GM19324 (cell line): ENCODE data around the gene LOXL1.

Experiments used
- ATAC-seq: cut with Tn5 transposase; IDR thresholded peaks from one replicate; pipeline ENCODE4 v1.9.1; 2021; ENCODE audit warnings: mild to moderate bottlenecking, moderate library complexity; ENCODE audit not compliant: unreplicated experiment, low FRiP score

The LOXL1 gene

GRCh38 chr15:73926219-73927002, at the start of gene LOXL1:
Gene LOXL1, plus strand, starts transcription at chr15:73926462. Its CDS starts 322 bp downstream, at chr15:73926784.
- ATAC-seq, result no peak

GRCh38 chr15:73879426-73879825, 46.8 kb upstream of the LOXL1 start:
- no peak for ATAC-seq

GRCh38 chr15:73881579-73882320, 44.5 kb upstream of the LOXL1 start:
- no peak for ATAC-seq

- no peak for ATAC-seq
These were observed 43.4 kb upstream of the LOXL1 start for GRCh38 chr15:73882761-73883419.

- ATAC-seq, result no peak
These were observed 42.1 kb upstream of the LOXL1 start for GRCh38 chr15:73884159-73884558.

- no peak for ATAC-seq
These were observed 40.1 kb upstream of the LOXL1 start for GRCh38 chr15:73885954-73886700.

- no peak for ATAC-seq
These were observed 39.4 kb upstream of the LOXL1 start for GRCh38 chr15:73886717-73887345.

- ATAC-seq, result no peak
These were observed 38.8 kb upstream of the LOXL1 start for GRCh38 chr15:73887481-73887880.

GRCh38 chr15:73888224-73889041, 37.8 kb upstream of the LOXL1 start:
- ATAC-seq, result no peak

- ATAC-seq, result no peak
These were observed 37.1 kb upstream of the LOXL1 start for GRCh38 chr15:73889053-73889761.

GRCh38 chr15:73889762-73890124, 36.5 kb upstream of the LOXL1 start:
- no peak for ATAC-seq

GRCh38 chr15:73891328-73892315, 34.6 kb upstream of the LOXL1 start:
- no peak for ATAC-seq

GRCh38 chr15:73892446-73893226, 33.6 kb upstream of the LOXL1 start:
- ATAC-seq, result no peak

GRCh38 chr15:73894133-73894814, 32.0 kb upstream of the LOXL1 start:
- ATAC-seq, result no peak

- no peak for ATAC-seq
These were observed 28.6 kb upstream of the LOXL1 start for GRCh38 chr15:73897441-73898261.
